ENCODE results near the gene RPSA.
"Not testable (repeated sequence)": the region's sequence is repeated elsewhere in the genome, so short reads cannot be mapped to it uniquely, and the experiment has no call there.

The RPSA gene

DNA sequence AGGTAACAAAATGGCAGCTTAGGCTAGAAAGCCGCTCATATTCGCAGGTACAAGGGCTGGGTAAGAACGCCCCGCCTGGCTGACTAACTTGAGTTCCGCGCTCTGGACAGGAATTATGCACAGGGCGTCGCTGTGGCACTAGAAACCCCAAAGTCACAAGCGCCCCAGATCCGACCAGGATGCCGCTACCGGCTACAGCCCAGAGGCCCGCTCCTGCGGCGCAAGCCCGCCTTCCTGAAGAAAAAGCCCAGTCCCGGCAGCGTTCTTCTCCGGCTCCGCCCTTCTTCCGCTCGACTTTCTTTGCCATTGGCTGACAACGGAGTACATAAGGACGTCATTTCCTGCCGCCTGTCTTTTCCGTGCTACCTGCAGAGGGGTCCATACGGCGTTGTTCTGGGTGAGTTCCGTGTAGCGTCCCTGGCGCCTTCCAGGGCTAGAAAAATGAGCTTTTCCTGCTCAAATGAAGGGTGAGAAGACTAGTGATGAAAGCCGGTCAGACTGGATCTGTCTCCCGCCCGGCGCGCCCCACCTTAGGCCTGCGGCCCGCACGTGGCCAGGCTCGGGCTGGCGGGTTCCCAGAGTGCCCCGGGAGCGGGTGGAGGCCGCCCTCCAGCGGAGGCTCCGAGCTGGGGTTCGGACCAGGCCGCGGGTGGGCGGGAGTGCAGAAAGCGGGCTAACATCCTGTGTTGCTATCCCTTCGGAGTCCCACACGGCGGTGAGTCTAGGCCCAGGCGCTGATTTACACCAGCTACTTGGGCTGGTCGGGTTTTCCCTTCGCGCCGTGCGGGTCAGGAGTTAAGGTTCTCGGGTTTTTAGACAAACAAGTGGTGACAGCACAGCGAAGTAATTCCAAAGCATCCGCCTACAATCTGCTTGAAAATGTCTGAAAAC is at the start of gene RPSA:
TSS of gene RPSA (plus strand) at position 353 of the 891 bp plus-strand sequence. CDS start 934 bp downstream, outside the sequence.
- DNase-seq: peak; percentile 92

DNA sequence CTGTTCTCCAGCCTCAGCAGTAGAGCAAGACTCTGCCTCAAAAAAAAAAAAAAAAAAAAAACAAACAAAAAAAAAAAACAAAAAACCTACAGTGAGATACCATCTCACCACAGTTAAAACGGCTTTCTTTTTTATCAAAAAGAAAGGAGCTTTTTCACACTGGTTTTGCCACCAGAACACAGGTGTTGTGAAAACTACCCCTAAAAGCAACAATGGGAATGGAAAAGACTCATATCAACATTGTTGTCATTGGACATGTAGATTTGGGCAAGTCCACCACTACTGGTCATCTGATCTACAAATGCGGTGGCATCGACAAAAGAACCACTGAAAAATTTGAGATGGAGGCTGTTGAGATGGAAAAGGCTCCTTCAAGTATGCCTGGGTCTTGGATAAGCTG is 48.2 kb upstream of the RPSA start:
- DNase-seq: no peak

DNA sequence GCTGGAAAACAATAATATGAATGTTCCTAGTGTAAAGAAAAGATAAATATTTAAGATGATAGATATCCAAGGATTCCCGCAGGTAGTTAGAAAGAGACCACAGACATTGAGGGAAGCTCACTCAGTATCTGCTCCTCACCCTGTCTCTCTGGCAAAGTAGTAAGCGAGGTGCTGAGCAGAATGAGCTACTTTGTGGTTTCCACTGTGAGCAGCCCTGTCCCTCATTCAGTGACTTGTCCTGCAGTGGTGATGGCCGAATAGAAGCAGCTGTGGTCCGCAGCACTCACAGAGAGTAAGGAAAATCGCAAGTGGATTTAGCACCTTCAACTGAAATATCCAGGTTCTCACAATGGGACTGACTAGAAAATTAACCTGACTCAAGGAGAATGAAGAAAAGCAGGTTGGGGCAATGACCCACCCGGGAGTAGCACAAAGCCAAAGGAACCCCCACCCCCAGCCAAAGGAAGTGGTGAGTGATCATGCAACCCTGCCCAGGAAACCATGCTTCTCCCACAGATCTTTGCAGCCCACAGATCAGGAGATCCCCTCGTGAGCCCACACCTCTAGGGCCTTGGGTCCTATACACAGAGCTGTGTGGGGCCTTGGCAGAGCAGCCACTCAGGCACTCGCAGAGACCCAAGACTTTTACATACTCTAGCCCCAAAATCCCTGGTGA is 45.1 kb upstream of the RPSA start:
- no peak for DNase-seq

DNA sequence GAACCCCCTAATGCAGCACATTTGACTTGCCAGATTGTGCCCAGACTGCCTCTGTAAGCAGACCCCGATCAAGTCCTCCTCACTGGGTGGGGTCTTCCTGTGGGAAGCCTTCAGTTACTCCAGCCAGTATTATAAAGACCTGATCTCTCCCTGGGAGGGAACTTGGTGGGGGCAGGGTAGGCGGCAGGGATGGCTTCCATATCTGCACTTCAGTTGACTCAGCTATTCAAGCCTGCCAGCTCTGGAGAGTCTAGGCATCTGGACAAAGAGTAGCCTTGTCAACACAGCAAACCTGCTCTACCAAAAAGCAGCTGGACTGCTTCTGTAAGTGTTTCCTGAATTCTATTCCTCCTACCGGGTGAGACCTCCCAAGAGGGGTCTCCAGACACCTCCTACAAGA is 44.3 kb upstream of the RPSA start:
- peak; percentile 64 for DNase-seq

DNA sequence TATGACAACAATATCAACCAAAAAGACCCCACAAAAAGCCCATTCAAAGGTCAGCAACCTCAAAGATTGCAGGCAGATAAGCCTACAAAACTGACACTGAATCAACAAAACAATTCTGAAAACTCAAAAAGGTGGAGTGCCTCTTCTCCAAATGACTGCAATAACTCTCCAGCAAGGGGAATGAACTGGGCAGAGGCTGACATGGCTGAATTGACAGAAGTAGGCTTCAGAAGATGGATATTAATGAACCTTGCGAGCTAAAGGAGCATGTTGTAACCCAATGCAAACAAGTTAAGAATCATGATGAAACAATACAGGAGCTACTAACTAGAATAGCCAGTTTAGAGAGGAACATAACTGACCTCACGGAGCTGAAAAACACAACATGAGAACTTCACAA is 43.7 kb upstream of the RPSA start:
- DNase-seq: peak; percentile 52

DNA sequence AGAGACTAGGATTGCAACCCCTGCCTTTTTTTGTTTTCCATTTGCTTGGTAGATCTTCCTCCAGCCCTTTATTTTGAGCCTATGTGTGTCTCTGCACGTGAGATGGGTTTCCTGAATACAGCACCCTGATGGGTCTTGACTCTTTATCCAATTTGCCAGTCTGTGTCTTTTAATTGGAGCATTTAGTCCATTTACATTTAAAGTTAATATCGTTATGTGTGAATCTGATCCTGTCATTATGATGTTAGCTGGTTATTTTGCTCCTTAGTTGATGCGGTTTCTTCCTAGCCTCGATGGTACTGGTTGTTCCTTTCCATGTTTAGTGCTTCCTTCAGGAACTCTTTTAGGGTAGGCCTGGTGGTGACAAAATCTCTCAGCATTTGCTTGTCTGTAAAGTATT is 36.1 kb upstream of the RPSA start:
- DNase-seq: not testable (repeated sequence)

DNA sequence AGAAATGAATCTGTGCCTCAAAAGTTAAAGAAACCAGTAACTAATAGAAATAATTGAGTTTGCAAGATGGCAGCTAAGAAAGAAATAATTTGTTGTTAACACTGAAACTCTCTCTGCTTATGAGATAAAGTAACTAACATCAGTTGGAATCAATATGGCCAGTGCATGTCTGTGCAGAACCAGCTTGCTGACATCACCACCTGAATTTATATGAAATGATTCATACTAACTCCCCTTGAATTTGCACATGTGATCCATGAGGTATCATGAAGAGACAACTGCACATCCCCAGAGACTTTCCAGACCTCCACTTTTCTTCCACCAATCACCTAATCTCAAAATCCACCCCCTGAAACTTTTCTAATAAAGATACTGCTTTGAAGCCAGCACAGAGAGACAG is 33.7 kb upstream of the RPSA start:
- DNase-seq: no peak

DNA sequence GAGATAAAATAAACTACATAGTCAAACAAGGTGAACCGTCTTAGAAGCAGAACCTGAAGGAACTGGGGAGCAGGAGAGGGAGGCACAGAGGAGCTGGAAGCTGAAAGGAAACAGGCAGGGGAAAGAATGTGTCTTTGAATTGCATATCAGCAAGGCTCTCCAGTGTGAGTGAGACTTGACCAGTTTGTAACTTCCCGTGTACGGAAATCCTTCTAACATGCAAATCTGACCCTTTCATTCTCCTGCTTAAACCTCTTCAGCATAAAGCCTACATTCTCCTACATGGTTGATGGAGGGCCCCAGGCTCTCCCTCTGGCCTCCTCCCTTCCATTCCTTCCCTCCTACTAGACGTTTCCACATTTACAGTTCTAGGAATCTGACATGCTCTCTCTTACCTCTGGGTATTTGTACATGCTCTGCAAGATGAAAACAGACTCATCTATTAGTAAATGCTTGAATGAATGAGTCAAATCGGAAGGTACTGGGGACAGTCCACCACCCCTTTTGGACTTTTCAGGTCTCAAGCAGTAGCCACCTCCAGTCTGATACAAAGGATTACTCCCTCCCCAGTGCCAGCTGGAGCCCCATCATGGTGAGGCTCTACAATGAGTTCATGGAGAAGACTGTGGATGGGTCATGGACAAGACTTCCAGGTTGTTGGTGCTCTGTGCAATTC is 29.4 kb upstream of the RPSA start:
- no peak for DNase-seq

DNA sequence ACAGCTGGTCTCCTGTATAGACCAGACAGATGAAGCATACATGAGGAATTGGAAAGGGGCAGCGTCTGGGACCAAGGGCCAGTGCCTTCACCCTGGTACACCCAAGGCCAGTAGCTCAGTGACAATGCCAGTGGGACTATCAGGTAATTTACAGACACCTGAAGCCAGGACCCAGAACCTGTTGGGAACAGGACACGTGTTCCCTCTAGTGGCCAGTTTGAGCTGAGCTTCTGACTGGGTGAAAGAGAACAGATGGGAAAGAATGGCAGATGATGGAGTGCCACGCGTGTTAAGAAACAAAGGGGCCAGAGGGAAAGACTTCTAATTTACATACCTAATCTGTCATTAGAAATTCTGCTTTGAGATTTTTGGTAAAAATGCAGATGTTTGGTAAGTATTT is 28.4 kb upstream of the RPSA start:
- no peak for DNase-seq

DNA sequence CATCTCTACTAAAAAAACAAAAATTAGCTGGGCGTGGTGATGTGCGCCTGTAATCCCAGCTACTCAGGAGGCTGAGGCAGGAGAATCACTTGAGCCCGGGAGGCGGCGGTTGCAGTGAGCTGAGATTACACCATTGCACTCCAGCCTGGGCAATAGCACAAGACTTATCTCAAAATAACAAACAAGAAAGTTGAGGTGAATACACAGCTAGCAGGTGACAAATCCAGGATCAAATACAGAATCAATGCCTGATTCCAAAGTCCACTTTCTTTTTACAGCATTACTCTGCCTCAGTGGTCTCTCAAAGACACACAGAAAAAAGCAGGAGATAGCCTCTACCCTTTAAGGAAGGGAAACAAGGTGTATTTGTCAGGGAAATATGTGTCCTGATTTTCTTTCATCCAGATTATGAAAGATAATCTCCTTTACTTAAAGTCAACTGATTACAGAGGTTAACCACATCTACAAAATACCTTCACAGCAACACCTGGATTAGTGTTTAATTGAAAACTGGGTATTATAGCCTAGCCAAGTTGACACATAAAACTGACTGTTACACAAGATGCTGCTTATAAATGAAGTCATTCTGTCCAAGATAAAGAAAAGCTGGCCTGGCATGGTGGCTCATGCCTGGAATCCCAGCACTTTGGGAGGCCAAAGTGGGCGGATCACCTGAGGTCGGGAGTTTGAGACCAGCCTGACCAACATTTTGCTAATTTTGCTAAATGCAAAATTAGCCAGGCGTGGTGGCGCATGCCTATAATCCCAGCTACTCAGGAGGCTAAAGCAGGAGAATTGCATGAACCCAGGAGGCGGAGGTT is 27.4 kb upstream of the RPSA start:
- DNase-seq: no peak

DNA sequence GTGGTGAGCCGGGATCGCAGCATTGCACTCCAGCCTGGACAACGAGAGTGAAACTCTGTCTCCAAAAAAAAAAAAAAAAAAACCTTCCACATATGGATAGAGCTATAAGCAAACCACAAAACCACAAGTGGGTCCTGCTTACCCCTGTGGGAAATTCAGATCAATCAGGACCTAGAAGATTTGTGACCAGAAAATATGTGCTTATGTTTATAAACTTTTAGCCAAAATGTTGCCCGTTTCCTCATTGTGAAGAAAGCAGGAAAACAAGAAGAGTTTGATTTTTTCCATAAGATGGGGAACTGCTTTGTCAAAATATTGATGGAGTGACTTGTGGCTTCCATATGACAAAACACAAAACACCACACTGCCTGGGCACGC is 26.8 kb upstream of the RPSA start:
- DNase-seq: no peak

DNA sequence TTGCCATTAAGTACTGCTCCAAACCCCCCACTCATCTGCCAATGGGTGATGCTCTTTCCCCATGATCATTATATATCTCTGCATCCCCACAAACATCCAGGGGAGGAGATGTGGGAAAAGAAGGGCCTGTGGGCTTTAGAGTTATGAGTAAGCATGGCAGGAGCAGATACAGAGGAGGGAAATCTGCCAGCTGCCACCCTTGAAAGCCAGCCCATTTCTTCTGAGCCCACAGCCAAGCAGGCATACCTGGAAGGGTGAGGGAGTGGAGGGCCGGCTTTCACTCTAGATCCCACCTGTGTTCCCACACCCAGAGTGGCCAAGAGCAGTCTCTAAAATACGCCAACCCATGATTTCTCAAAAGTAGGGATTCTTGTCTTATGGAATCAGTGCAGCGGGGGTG is 25.1 kb upstream of the RPSA start:
- no peak for DNase-seq

DNA sequence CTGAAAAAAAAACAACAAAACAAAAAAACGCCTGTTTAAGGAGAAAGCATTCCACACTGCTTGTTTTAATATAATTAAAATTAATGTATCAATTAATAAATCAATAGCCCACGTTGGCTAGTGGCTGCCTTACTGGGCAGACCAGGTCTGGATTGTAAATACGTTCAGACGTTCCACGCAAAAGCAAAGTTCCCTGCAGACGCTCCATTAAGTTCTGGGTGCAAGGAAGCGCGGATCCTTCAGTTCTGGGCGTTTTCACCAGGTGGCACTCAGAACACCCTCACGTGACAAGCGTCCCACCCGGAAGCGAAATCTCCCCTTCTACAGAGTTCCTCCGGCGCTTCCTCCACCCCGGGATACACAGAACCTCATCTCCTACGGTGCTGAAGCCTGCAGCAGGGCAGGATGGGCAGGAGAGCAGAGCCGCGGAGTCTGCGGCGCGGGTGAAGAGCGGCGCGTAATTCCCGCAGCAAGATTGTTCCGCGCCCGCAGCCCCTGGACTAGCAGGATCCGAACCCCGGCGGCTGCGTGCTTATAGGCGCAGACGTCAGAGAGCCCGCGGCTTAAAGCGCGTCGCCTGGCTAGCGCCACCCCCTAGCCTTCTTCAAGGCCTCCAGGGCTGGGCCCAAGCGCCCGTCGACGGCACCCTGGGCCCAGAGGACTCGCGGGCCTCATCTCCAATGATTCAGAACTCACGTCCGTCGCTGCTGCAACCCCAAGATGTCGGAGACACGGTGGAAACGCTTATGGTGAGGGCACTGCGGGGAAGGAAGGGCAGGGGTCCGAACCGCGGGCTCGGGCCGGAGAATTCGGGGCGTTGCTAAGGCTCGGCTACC is 23.3 kb upstream of the RPSA start, which contains the start of gene SLC25A38:
TSS of gene SLC25A38 (plus strand) at position 326 of the 836 bp plus-strand sequence. CDS start at position 681, 355 bp downstream.
- DNase-seq: no peak

DNA sequence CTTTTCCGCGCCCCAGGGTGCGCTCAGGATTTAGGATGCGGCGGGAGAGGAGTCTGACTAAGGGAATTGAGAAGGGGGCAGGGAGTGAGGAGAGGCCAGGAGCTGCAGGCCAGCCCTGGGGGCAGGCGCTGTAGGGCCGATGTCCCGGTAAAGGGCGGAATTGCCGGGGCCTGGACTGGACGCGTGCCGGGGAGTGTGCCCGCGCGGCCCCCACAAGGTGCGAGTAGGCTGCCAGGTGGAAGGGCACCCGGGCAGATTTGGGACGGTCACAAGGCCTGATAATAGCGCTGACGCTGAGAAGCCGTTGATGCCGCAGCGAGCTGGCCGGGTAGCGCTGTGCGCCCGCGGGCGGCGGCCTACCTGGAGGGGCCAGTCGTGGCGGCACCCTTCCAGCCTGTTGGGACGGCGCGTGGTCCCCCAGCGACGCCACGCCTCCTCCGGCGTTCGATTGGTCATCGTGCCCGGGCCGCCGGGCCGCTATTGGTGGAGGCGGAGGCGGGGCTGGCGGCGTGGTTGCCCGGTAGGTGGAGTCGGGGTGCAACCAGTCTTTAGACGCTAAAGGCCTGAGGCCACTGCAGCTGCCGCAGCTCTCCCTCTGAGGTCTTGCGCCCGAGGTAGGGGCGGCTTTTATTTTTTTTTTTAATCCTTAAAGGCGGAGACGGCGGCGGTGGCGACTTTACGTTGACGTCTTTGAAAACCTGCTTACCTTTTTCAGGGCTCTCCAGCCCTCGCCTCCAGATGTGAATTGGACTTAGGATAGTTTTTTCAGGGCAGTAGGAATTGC is 22.4 kb upstream of the RPSA start:
- DNase-seq: no peak

DNA sequence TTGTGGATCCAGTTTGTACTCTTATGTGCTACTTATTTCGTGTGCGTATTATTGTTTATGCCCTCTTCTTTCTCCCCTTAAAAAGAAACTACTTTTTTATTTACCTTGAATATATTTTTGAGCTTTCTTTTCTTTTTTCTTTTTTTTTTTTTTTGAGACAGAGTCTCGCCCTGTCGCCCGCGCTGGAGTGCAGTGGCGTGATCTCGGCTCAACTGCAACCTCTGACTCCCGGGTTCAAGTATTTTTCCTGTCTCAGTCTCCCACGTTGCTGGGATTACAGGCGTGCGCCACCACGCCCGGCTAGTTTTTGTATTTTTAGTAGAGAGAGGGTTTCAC is 21.9 kb upstream of the RPSA start:
- DNase-seq: no peak

DNA sequence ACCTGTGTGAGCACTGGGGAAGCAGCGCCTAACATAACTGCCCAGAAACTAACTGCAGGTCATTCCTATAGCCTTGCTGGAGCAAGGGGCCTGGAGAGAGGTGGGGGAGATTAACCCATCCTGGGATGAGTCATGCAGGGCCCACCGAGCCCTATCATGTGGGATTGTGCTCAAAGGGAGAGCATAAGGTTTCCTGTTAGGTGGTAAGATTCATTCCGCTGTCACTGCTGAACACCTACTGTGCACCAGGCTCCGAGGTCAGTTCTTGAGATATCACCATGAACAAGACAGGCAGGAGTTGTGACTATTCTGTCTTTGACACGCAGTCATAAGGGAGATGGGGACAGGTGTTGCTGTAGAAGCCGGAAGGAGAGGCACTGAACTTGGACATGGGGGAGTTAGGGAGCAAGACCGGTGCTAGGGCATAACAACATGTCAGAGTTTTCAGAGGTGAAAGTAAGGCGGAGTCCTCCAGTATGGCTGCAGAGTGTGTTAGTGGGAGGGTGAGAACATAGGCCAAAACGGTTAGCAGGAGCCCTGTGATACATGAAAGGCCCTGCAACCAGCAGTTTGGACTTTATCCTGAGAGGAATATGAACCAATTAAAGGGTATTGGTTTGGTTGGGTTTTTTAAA is 20.9 kb upstream of the RPSA start:
- DNase-seq: no peak

DNA sequence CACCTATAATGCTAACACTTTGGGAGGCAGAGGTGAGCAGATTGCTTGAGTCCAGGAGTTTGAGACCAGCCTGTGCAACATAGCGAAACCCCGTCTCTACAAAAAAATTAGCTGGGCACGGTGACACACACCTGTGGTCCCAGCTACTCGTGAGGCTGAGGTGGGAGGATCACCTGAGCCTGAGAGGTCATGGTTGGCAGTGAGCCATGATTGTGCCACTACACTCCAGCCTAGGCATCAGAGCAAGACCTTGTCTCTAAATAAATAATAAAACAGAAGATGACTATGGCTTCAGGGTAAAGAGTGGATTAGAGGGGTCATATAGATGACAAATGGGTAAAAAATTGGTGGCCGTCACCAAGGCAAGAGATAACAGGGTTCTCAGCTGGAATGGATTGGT is 20.2 kb upstream of the RPSA start:
- DNase-seq: no peak

DNA sequence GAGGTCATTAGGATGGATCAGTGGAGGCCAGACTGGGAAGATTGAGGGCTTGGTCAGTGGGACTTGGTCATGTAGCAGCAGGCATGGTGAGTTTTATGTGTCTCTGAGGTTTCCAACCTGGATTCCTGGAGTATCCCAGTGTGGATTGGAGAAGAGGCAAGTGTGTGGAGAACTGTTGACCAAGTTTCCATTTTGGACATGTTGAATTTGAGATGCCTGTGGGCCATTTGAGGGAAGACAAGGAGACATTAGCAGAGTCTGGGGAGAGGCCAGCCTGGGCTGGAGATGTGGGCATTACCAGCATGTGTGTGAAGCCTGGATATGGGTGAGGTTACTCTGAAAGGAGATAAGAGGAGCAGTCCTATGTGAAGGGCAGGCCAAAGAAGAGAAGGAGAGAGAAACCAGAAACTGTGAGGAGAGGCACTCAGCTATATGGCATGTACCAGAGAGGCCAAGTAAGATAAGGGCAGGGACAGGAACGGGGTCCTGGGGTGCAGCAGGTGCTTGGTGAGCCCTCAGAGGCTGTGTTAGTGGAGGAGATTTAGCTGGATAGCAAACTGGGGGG is 19.0 kb upstream of the RPSA start:
- DNase-seq: no peak

DNA sequence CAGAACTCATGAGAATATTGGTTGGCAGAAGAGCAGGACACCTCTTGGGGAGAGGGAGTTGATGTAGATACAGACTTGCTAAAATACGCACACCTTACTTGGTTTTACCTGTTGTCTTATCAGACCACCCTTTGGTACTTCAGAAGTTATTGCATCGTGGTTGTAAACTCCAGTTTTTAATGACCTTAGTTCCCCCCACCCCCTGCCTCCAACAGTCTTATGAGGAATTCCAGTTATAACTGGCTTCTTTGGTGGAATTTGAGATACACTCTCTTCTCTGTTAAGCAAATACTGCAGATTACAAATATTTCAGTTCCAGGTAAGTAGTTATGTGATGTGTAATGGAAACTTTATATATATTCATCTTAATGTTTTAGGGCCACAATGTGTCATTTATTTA is 18.4 kb upstream of the RPSA start:
- DNase-seq: no peak

DNA sequence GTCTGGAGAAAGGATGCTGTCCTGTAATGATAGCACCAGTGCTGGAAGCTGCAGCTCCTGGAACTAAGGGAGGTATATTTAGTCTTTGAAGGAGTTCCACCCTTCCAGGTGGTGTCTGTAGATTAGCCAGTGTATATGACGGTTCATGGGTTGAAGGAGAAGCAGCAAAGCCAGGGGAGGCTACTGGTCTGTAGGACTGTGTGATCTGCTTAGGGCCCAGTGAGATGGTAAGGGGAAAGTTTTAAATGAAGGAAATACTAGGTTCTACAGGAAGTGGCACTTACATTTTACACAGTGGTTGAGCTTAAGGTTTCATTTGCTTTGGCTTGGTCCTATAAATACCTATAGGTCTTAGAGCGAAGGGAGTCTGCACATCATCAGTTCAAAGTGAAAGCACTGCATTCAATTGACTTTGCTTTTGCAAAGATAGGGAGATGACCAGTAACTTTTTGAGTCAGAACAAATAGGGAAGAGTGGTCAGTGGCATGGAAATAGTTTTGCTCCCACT is 17.7 kb upstream of the RPSA start:
- no peak for DNase-seq
